NB4 (cell line): ENCODE data around the gene CGREF1.

Source experiments
- MYC ChIP-seq: IDR thresholded peaks from 2 replicates; pipeline ENCODE4 v1.6.1; 2011; ENCODE audit warnings: low read depth, low read length
- POLR2A ChIP-seq: IDR thresholded peaks from 2 replicates; pipeline ENCODE4 v1.6.1; 2011; ENCODE audit warnings: mild to moderate bottlenecking; ENCODE audit not compliant: insufficient read length; ENCODE audit errors: extremely low read depth
- TF ChIP-seq, protein P1 (sequence below): IDR thresholded peaks from one replicate; pipeline ENCODE4 v1.5.1; 2012; ENCODE audit warnings: low read depth, low read length
- TF ChIP-seq, protein P2 (sequence below): IDR thresholded peaks from 2 replicates; pipeline ENCODE4 v1.6.1; 2011; ENCODE audit warnings: low read depth, low read length

DNA sequence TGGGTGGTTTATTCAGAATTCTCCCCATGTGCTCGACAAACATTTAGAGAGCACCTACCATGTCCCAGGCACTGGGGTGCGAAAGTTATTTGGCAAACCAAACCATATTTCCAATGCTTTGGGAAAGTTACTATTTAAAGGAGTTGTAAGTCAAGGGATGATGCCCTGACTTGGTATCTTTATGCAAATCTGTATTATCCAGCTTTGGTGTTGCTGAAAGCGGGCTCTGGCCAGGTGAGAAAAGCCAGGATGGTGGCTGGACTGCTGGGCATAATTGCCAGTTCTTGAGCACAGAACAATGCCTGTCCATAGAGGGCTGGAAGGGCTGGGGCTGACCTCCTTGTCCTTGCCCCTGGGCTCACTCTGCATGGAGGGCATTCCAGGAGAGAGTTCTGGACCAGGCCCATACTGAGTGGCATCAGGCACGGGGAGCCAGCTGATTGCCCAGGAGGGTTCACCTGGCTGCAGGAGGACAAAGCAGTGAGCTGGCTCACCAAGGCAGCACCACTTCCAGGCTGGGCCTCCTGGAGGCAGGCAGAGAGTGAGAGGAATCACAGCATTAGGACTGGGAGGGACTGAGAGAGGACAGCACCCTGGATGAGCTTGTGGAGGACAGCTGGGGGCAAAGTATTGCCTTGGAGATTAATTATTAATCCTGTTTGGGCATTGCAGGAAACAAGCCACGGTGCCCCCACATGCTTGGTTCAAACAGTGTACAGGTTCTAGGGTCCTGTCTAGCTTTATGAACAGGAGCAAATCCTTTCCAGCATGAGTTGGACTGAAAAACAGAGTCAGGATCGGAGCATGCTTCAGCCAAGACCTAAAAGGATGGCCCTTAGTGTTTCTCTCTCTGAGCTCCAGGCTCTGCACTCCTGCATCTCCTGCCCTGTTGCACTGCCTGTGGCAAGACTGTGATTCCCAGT lies 25.2 kb downstream of the CGREF1 start:
- TF ChIP-seq, protein P1, sequence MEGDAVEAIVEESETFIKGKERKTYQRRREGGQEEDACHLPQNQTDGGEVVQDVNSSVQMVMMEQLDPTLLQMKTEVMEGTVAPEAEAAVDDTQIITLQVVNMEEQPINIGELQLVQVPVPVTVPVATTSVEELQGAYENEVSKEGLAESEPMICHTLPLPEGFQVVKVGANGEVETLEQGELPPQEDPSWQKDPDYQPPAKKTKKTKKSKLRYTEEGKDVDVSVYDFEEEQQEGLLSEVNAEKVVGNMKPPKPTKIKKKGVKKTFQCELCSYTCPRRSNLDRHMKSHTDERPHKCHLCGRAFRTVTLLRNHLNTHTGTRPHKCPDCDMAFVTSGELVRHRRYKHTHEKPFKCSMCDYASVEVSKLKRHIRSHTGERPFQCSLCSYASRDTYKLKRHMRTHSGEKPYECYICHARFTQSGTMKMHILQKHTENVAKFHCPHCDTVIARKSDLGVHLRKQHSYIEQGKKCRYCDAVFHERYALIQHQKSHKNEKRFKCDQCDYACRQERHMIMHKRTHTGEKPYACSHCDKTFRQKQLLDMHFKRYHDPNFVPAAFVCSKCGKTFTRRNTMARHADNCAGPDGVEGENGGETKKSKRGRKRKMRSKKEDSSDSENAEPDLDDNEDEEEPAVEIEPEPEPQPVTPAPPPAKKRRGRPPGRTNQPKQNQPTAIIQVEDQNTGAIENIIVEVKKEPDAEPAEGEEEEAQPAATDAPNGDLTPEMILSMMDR: no peak
- TF ChIP-seq MYC: no peak
- no peak for TF ChIP-seq POLR2A
- TF ChIP-seq, protein P2, sequence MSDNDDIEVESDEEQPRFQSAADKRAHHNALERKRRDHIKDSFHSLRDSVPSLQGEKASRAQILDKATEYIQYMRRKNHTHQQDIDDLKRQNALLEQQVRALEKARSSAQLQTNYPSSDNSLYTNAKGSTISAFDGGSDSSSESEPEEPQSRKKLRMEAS: no peak
